ENCODE data around the gene FAM222B.
"Not testable (repeated sequence)": the region's sequence is repeated elsewhere in the genome, so short reads cannot be mapped to it uniquely, and the experiment has no call there.

The FAM222B gene

DNA sequence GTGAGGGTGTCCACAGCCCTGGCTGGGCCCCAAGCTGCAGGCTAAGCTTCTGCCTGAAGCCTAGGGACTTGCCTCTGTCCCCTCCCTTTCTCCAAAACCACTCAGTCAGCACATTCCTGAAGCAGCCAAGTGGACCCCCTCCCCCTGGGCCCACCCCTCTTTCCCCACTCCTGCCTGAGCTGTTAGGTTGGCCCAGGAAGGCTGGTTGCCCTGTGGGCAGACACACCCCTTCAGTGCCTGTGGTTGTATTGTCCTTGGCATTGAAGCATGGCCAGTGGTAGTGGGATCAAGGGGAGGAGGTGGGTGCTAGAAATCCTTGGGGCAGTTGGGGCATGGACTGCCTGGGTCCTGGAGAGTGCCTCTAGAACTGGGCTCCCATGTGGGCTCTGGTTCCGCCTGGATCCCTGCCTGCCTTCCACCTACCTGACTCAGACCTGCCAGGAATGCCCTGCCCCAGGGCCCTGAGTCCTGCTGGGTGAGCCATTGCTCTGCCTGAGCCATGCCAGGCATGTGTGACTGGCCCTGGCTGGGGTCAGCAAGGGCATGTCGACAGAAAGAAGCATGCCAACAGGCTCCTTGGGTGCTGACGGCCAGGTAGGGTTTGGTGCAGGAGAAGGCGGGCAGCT lies 96.7 kb downstream of the FAM222B start:
- no peak for DNase-seq (ENCODE audit: low read depth, low spot score)

GRCh38 chr17:28744972-28745785 lies 97.4 kb downstream of the FAM222B start:
- no peak for DNase-seq (ENCODE audit: low read depth, low spot score)

DNA sequence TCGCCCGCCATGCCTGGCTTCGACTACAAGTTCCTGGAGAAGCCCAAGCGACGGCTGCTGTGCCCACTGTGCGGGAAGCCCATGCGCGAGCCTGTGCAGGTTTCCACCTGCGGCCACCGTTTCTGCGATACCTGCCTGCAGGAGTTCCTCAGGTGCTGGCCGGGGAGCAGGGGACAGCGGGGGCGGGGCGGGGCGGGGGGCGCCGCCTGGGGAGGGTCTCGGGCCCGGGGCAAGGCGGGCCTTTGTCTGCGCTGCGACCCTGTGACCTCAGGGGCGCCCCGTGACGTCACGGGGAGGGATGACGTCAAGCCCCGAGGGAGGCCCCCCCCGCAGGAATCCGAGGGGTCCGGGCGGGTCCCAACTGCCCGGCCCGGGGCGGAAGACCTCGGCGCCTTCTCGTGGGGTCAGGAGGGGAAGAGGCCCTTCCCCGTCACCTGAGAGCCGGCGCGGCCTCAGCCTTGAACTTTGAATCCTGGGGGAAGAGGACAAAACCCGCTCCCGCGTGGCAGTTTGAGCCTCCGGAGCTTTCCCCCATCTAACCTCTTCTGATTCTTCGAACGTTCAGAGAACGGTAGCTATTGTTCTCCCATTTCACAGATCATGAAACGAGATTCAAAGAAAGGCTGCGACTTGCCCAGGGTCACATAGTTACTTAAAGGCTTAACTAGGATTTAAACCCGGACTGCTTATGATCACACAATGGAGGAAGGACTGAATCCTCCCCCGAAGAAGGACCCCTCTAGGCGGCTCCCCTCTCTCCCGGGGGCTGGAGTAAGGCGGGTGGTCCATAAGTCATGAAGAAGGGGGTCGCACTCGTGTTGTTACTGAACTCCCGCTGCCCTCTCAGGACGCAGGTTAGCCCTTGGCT lies 98.3 kb downstream of the FAM222B start:
- peak; percentile 46 for DNase-seq (ENCODE audit: low read depth, low spot score)

- DNase-seq (ENCODE audit: low read depth, low spot score): peak; percentile 56
Measured at GRCh38 chr17:28743243-28744103, 99.1 kb downstream of the FAM222B start, which contains the start of gene TRAF4. Gene TRAF4 (plus strand): TSS chr17:28744011. CDS start chr17:28744113, 102 bp downstream.

DNA sequence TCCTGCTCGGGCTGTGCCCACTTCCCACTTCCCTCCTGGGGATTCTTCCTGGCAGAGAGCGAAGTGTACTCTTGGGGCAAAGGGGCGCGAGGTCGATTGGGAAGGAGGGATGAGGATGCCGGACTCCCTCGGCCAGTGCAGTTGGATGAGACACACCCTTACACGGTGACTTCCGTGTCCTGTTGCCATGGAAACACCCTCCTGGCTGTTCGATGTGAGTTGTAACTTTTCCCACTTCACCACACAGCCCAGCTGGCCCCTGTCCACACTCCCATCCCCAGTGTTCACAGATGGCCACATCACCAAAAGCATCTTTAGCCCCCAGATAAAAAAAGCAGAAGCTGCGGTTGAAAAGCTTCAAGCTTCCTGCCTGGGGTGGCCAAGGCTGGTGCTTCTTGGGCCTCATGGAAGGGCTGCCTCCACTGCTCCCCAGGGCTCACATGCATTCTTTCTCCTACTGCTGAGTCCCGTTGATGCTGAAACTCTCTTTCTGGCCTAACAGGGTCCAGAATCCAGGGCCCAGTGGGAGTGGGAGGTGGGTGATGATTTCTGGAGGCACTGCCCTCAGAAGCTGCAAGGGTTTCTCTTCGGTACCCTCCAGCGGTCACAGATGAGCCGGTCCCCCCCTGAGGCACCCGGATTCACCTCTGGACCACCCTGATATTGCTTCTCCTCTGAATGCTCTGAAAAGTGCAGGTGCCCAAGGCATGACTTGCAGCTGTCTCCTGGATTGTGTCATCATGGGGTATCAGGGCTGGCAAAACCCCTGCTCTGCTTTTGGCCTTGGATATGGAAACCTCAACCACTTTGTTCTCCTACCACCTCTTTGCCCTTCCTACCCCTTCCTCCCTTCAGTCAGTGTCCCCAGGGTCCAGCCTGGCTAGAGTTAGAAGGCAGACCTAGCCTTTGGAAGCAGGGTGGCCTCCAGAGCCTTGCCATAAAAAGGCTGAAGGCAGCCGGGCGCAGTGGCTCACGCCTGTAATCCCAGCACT lies 100.9 kb downstream of the FAM222B start:
- DNase-seq (ENCODE audit: low read depth, low spot score): no peak

DNA sequence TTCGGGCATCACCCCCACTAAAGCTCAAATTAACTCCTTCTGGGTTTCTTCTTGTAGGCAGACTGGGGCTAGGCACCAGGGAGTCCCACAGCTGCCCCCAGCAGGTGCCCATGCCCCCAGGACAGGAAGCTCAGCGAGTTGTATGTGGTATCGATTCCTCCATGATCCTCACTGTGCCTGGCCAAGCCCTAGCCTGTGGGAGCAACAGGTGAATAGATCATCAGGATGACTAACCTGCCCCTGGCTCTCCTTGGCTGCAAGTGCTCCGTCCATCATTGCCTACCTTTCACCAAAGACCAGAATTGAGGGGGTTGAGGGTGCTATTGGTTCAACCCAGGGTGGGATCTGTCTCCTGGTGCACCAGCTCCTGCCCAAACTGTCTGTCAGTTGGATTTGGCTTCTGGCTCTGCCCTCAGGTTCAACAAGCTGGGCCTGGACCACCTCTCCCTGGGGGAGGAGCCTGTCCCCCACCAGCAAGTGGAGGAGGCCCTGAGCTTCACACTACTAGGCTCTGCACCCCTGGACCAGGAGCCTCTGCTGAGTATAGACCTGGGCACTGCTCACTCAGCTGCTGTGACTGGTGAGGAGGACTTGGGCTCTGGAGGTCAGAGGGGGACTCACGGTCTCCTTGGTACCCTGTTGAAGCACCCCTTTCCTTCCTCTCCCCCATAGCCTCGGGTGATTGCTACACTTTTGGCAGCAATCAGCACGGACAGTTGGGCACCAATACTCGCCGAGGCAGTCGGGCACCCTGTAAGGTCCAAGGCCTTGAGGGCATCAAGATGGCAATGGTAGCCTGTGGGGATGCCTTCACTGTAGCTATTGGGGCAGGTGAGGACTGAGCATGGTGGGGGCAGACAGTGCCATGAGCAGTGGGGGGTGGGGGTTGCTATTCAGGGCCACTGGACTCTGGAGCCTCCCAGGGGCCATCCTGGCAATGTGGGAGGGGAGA lies 101.9 kb downstream of the FAM222B start:
- DNase-seq (ENCODE audit: low read depth, low spot score): no peak

DNA sequence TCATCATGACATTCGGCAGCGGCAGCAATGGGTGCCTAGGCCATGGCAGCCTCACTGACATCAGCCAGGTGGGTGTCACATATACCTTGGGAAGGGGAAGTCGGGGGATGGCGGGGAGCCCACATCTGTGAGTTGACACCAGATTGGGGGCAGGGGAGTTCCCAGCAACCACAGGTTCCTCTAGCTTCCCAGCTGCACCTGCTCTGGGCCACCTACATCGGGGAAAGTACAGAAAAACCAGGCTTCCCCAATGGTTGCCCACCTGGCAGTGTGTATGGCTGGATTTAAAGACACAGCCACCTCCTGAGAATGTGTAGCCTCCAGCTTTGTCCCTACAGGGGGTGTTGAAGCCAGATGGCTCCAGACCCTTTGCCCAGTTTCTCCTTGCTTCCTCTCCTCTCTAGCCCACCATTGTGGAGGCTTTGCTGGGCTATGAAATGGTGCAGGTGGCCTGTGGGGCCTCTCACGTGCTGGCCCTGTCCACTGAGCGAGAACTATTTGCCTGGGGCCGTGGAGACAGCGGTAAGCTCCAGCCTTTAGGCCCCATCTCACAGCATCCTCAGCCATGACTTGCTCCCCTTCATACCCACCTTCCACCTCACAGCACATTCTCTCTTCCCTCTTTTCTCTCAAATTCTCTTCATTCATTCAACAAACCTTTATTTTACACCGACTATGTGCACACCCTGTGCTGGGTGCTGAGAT lies 103.8 kb downstream of the FAM222B start:
- peak; percentile 45 for DNase-seq (ENCODE audit: low read depth, low spot score)

- DNase-seq (ENCODE audit: low read depth, low spot score): no peak
Measured at GRCh38 chr17:28737770-28738679, 104.6 kb downstream of the FAM222B start.

DNA sequence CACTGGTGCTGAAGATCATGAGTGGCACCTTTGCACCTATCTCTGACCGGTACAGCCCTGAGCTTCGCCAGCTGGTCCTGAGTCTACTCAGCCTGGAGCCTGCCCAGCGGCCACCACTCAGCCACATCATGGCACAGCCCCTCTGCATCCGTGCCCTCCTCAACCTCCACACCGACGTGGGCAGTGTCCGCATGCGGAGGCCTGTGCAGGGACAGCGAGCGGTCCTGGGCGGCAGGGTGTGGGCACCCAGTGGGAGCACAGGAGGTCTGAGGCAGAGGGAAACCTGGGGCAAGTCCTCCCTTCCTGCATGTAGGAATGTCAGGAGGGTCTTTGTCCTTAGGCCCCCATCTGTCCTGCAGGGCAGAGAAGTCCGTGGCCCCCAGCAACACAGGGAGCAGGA lies 105.3 kb downstream of the FAM222B start:
- no peak for DNase-seq (ENCODE audit: low read depth, low spot score)

DNA sequence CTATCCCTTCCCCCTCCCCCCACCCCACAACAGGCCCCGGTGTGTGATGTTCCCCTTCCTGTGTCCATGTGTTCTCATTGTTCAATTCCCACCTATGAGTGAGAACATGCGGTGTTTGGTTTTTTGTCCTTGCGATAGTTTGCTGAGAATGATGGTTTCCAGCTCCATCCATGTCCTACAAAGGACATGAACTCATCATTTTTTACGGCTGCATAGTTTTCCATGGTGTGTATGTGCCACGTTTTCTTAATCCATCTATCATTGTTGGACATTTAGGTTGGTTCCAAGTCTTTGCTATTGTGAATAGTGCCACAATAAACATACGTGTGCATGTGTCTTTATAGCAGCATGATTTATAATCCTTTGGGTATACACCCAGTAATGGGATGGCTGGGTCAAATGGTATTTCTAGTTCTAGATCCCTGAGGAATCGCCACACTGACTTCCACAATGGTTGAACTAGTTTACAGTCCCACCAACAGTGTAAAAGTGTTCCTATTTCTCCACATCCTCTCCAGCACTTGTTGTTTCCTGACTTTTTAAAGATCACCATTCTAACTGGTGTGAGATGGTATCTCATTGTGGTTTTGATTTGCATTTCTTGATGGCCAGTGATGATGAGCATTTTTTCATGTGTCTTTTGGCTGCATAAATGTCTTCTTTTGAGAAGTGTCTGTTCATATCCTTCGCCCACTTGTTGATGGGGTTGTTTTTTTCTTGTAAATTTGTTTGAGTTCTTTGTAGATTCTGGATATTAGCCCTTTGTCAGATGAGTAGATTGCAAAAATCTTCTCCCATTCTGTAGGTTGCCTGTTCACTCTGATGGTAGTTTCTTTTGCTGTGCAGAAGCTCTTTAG lies 106.4 kb downstream of the FAM222B start:
- not testable (repeated sequence) for DNase-seq (ENCODE audit: low read depth, low spot score)

DNA sequence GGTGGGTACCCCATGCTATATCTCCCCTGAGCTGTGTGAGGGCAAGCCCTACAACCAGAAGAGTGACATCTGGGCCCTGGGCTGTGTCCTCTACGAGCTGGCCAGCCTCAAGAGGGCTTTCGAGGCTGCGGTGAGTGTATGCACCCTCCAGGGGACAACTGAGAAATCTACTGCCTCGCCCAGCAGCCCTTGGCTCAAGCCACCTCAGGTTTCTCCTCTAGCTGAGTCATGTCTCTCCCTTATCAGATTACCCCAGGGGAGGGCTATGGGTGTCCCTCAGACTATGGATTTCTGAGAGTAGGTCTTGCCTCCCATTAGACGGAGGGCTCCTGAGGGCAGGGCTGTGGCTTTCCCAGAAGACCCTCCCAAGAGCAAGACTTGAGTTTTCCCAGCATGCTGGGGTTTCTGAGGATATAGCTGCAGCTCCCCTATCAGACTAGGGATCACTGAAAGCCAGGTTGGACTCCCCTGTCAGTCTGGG lies 107.3 kb downstream of the FAM222B start:
- DNase-seq (ENCODE audit: low read depth, low spot score): no peak

- no peak for DNase-seq (ENCODE audit: low read depth, low spot score)
Measured at GRCh38 chr17:28734712-28735241, 107.8 kb downstream of the FAM222B start.

DNA sequence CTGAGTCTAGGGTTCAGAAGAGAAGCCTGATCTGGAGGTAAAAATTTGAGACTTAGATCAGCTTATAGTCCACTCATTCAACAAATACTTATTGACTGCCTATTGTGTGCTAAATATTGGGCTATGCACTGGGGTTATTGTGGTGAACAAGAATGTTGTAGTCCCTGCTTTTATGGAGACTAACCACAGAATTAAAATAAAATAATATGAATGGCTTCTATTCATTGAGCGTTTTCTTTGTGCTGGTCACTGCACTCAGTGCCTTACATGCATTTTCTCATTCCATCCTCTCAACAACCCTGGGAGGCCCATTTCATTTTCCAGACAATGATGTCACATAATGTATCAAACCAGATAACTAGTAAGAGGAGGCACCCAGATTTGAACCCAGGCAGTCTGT lies 109.2 kb downstream of the FAM222B start:
- DNase-seq (ENCODE audit: low read depth, low spot score): no peak

DNA sequence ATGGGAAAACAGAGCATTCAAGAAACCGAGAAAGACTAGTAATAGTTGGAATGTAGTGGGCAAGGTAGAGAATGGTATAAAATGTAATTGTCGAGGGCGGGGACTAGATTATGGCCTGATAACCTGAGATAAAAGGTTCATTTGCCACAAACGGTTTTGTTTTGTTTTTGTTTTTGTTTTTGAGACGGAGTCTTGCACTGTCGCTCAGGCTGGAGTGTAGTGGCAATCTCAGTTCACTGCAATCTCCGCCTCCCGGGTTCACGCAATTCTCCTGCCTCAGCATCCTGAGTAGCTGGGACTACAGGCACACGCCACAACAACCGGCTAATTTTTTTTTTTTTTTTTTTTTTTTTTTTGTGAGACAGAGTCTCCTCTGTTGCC lies 112.7 kb downstream of the FAM222B start:
- no peak for DNase-seq (ENCODE audit: low read depth, low spot score)

GRCh38 chr17:28728364-28729200 lies 114.0 kb downstream of the FAM222B start, which contains the start of gene NEK8:
Gene NEK8 (plus strand): TSS chr17:28728788. CDS start chr17:28728814, 26 bp downstream.
- peak; percentile 95 for DNase-seq (ENCODE audit: low read depth, low spot score)
